22Rv1 (cell line): Measurements from ENCODE around the gene RAPSN.

Experiments
- ZFX ChIP-seq: fragments of 450-650 bp; IDR thresholded peaks from 2 replicates; pipeline ENCODE4 v1.6.1; 2017; ENCODE audit warnings: antibody characterized with exemption, borderline replicate concordance
- TF ChIP-seq, protein P1 (sequence below): fragments of 450-650 bp; IDR thresholded peaks from 2 replicates; pipeline ENCODE4 v1.5.1; 2017; ENCODE audit warnings: mild to moderate bottlenecking

DNA sequence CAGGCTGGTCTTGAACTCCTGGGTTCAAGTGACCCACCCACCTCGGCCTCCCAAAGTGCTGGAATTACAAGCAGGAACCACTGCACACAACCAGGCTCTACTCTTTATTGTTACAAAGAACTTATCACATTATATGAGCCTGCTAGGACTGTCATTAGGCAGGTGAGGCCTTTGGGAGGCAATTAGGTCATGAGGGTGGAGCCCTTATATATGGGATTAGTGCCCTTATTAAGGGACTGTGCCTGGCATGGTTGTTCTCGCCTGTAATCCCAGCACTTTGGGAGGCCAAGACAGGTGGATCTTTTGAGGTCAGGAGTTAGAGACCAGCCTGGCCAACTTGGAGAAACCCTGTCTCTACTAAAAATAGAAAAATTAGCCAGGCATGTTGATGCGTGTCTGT is 12.2 kb downstream of the RAPSN start:
- TF ChIP-seq, protein P1, sequence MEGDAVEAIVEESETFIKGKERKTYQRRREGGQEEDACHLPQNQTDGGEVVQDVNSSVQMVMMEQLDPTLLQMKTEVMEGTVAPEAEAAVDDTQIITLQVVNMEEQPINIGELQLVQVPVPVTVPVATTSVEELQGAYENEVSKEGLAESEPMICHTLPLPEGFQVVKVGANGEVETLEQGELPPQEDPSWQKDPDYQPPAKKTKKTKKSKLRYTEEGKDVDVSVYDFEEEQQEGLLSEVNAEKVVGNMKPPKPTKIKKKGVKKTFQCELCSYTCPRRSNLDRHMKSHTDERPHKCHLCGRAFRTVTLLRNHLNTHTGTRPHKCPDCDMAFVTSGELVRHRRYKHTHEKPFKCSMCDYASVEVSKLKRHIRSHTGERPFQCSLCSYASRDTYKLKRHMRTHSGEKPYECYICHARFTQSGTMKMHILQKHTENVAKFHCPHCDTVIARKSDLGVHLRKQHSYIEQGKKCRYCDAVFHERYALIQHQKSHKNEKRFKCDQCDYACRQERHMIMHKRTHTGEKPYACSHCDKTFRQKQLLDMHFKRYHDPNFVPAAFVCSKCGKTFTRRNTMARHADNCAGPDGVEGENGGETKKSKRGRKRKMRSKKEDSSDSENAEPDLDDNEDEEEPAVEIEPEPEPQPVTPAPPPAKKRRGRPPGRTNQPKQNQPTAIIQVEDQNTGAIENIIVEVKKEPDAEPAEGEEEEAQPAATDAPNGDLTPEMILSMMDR = no peak
- TF ChIP-seq ZFX = no peak
